SKM-1 treated with dmso at 0.1 percent for 144 hours (cell line): ENCODE measurements around the gene SLC45A1.

Source experiments
- DNase-seq: peaks from one replicate; lab custom pipeline; 2025; ENCODE audit not compliant: unreplicated experiment; lab: John Stamatoyannopoulos, UW

The SLC45A1 gene

GRCh38 chr1:8334106-8334851 is 16.4 kb downstream of the SLC45A1 start:
- DNase-seq: no peak

GRCh38 chr1:8335246-8335645 is 17.3 kb downstream of the SLC45A1 start:
- DNase-seq: no peak

- no peak for DNase-seq
Measured at GRCh38 chr1:8337776-8338525, 20.0 kb downstream of the SLC45A1 start.

GRCh38 chr1:8338526-8339202 is 20.8 kb downstream of the SLC45A1 start:
- DNase-seq: no peak

GRCh38 chr1:8339203-8339600 is 21.3 kb downstream of the SLC45A1 start:
- DNase-seq: no peak

GRCh38 chr1:8340448-8340847 is 22.5 kb downstream of the SLC45A1 start:
- no peak for DNase-seq

- no peak for DNase-seq
Measured at GRCh38 chr1:8342325-8342724, 24.4 kb downstream of the SLC45A1 start.

GRCh38 chr1:8343044-8343443 is 25.1 kb downstream of the SLC45A1 start:
- DNase-seq: no peak

GRCh38 chr1:8343464-8344001 is 25.6 kb downstream of the SLC45A1 start:
- no peak for DNase-seq

GRCh38 chr1:8344893-8345507 is 27.1 kb downstream of the SLC45A1 start:
- no peak for DNase-seq

GRCh38 chr1:8345621-8346415 is 27.9 kb downstream of the SLC45A1 start:
- DNase-seq: no peak

- DNase-seq: no peak
Measured at GRCh38 chr1:8347635-8348034, 29.7 kb downstream of the SLC45A1 start.

GRCh38 chr1:8348047-8348776 is 30.3 kb downstream of the SLC45A1 start:
- no peak for DNase-seq

GRCh38 chr1:8348777-8349472 is 31.0 kb downstream of the SLC45A1 start:
- DNase-seq: peak; percentile 55

- no peak for DNase-seq
Measured at GRCh38 chr1:8349473-8349865, 31.6 kb downstream of the SLC45A1 start.

GRCh38 chr1:8349961-8350360 is 32.0 kb downstream of the SLC45A1 start:
- DNase-seq: no peak

GRCh38 chr1:8350914-8351684 is 33.2 kb downstream of the SLC45A1 start:
- DNase-seq: no peak

- no peak for DNase-seq
Measured at GRCh38 chr1:8351693-8352470, 34.0 kb downstream of the SLC45A1 start.
